Heart left ventricle (tissue), 13 donors: ENCODE data around the gene ST6GALNAC5.

Experiments
- POLR2A ChIP-seq, 2 donors: fragments of 450-650 bp; IDR thresholded peaks; one replicate each; pipeline ENCODE4 v1.6.1; 2017; ENCODE audit warnings: antibody characterized with exemption in 2 of 2, mild to moderate bottlenecking in 2 of 2, moderate library complexity in 2 of 2
- TF ChIP-seq, protein P1 (sequence below), 12 donors: fragments of 200-600 bp; sonication (generic) in 4 of 12; IDR thresholded peaks; one replicate each; pipeline versions ENCODE4 v1.5.0 to v1.8.0; 2018 to 2022; ENCODE audit warnings: antibody characterized with exemption in 12 of 12, mild to moderate bottlenecking in 5 of 12
- donor health status: ischemic (EF 13 %, LVEDD 7.1; RV severe dilation, severe dysfunction).
- donor health status: DM: no; HTN: yes; CAD: no.
- donor health status: DM: no; HTN: no; CAD: no.
- donor health status: ischemic (EF 25% LVEDD 6.9; RV normal size, moderate dysfunction).
- donor health status: ischemic (EF 25% LVEDD 5.7; RV mildly dilated, moderate dysfunction).
- donor health status: ischemic (EF 35%, LVEDD 5.7; RV mildly dilated, moderate dysfunction).
- donor health status: nonischemic (EF 11% LVEDD 7.7; RV severe dilation, severe dysfunction).
- donor health status: DM: yes; HTN: yes; CAD: no.
- donor health status: PGD.
- donor health status: ischemic (EF 29% LVEDD 5.4; RV normal size, mild dysfunction).
- donor health status: nonischemic (EF 23%, LVEDD 6.1; RV moderate dilation, normal function).

DNA sequence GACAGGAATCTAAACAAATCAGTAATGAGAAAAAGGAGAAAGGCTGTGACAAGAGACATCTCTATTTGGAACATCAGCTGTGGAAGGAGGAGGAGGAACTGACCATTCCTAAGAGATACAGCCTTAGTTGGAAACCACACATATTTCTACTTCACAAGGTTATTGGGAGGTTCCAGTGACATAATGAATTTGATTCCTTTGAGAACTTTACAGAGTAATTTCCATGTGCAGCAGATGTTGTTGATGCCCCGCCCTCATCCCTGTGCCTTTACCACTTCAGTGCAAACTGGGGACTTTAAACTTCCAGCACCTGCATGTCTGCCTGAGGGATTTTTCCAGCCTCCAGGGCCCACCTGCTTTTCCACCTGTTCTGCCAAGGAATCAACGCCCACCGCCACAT lies 9.3 kb upstream of the ST6GALNAC5 start:
- TF ChIP-seq, protein P1, sequence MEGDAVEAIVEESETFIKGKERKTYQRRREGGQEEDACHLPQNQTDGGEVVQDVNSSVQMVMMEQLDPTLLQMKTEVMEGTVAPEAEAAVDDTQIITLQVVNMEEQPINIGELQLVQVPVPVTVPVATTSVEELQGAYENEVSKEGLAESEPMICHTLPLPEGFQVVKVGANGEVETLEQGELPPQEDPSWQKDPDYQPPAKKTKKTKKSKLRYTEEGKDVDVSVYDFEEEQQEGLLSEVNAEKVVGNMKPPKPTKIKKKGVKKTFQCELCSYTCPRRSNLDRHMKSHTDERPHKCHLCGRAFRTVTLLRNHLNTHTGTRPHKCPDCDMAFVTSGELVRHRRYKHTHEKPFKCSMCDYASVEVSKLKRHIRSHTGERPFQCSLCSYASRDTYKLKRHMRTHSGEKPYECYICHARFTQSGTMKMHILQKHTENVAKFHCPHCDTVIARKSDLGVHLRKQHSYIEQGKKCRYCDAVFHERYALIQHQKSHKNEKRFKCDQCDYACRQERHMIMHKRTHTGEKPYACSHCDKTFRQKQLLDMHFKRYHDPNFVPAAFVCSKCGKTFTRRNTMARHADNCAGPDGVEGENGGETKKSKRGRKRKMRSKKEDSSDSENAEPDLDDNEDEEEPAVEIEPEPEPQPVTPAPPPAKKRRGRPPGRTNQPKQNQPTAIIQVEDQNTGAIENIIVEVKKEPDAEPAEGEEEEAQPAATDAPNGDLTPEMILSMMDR (IDR thresholded peaks at IDR 0.05) = no peak
- no peak for TF ChIP-seq POLR2A (IDR thresholded peaks at IDR 0.05)
